Measurements from ENCODE around the gene C6orf62.
A peak's percentile ranks its signal among the peaks of the same experiment; 100 is the strongest.
"Not testable (repeated sequence)": the region's sequence is repeated elsewhere in the genome, so short reads cannot be mapped to it uniquely, and the experiment has no call there.

The C6orf62 gene

GRCh38 chr6:24742216-24742738 is 23.3 kb upstream of the C6orf62 start:
- H2AFZ ChIP-seq (ENCODE audit: low read length, unreplicated experiment) = peak overlapping the region; percentile 70
- H3K4me3 ChIP-seq (ENCODE audit: low read depth, low read length) = peak overlapping the region; percentile 66
- peak overlapping the region; percentile 97 for H3K27ac ChIP-seq (ENCODE audit: low read depth, low read length)
- H3K27me3 ChIP-seq (ENCODE audit: insufficient read depth, low read length) = no peaks in the 10 kb centered on the region
- H3K79me2 ChIP-seq (ENCODE audit: control insufficient read depth, insufficient read depth, low read length, unreplicated experiment) = no peaks in the 10 kb centered on the region
- H3K4me1 ChIP-seq (ENCODE audit: control insufficient read depth, insufficient read depth, low read length, unreplicated experiment) = peaks cover 31% of the 10 kb centered on the region
- no peaks in the 10 kb centered on the region for H3K36me3 ChIP-seq (ENCODE audit: insufficient read depth, low read length)

DNA sequence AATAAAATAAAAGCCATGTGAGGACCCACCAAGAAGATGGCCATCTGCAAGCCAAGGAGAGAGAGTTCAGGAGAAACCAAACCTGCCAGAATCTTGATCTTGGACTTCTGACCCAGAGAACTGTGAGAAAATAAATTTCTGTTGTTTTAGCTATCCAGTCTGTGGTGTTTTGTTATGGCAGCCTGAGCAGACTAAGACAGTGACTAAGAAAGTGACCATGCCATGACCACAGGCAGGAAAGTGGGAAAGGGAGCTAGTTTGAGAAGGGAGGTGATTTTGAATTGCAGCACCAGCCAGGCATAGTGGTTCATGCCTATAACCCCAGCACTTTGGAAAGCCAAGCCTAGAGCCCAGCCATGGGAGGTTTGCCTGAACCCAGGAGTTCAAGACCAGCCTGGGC is 21.9 kb upstream of the C6orf62 start:
- no peak overlapping the region for H3K4me3 ChIP-seq (ENCODE audit: low read depth, low read length)
- H3K27ac ChIP-seq (ENCODE audit: low read depth, low read length) = no peak overlapping the region
- H3K4me1 ChIP-seq (ENCODE audit: control insufficient read depth, insufficient read depth, low read length, unreplicated experiment) = peaks cover 31% of the 10 kb centered on the region
- H2AFZ ChIP-seq (ENCODE audit: low read length, unreplicated experiment) = no peak overlapping the region
- no peaks in the 10 kb centered on the region for H3K79me2 ChIP-seq (ENCODE audit: control insufficient read depth, insufficient read depth, low read length, unreplicated experiment)
- no peaks in the 10 kb centered on the region for H3K36me3 ChIP-seq (ENCODE audit: insufficient read depth, low read length)
- H3K27me3 ChIP-seq (ENCODE audit: insufficient read depth, low read length) = no peaks in the 10 kb centered on the region

- Histone ChIP-seq H3K4me1 (ENCODE audit: control insufficient read depth, insufficient read depth, low read length, unreplicated experiment) (peaks cover 23% of the 10 kb centered on the region), H3K4me3 (ENCODE audit: low read depth, low read length) (no peak overlapping the region), H2AFZ (ENCODE audit: low read length, unreplicated experiment) (no peak overlapping the region), H3K27ac (ENCODE audit: low read depth, low read length) (no peak overlapping the region), H3K36me3 (ENCODE audit: insufficient read depth, low read length) (no peaks in the 10 kb centered on the region), H3K27me3 (ENCODE audit: insufficient read depth, low read length) (no peaks in the 10 kb centered on the region), H3K79me2 (ENCODE audit: control insufficient read depth, insufficient read depth, low read length, unreplicated experiment) (no peaks in the 10 kb centered on the region)
These were observed 19.8 kb upstream of the C6orf62 start for GRCh38 chr6:24738741-24739140.

GRCh38 chr6:24734710-24735109 is 15.8 kb upstream of the C6orf62 start:
- H2AFZ ChIP-seq (ENCODE audit: low read length, unreplicated experiment); H3K79me2 ChIP-seq (ENCODE audit: control insufficient read depth, insufficient read depth, low read length, unreplicated experiment); H3K27me3 ChIP-seq (ENCODE audit: insufficient read depth, low read length); H3K36me3 ChIP-seq (ENCODE audit: insufficient read depth, low read length); H3K4me1 ChIP-seq (ENCODE audit: control insufficient read depth, insufficient read depth, low read length, unreplicated experiment); H3K27ac ChIP-seq (ENCODE audit: low read depth, low read length); H3K4me3 ChIP-seq (ENCODE audit: low read depth, low read length): not testable (repeated sequence)

- Histone ChIP-seq H3K36me3 (ENCODE audit: insufficient read depth, low read length) (no peaks in the 10 kb centered on the region), H3K4me1 (ENCODE audit: control insufficient read depth, insufficient read depth, low read length, unreplicated experiment) (no peaks in the 10 kb centered on the region), H3K79me2 (ENCODE audit: control insufficient read depth, insufficient read depth, low read length, unreplicated experiment) (no peaks in the 10 kb centered on the region)
These were observed 15.2 kb upstream of the C6orf62 start for GRCh38 chr6:24734166-24734565.

DNA sequence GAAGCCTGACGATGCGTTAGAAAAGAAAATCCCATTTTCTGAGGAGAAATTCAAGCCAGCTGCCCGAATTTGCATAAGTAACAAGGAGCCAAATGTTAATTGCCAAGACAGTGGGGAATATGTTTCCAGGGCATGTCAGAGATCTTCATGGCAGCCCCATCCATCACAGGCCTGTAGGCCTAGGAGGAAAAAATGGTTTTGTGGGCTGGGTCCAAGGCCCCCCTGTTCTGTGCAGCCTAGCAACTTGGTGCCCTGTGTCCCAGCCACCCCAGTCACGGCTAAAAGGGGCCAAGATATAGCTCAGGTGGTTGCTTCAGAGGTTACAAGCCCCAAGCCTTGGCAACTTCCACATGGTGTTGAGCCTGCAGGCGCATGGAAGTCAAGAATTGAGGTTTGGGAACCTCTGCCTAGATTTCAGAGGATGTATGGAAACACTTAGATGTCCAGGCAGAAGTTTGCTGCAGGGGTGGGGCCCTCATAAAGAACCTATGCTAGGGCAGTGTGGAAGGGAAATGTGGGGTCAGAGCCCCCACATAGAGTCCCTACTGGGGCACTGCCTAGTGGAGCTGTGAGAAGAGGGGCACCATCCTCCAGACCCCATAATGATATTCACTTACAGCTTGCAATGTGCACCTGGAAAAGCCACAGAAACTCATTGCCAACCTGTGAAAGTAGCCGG is 12.6 kb upstream of the C6orf62 start:
- H3K4me3 ChIP-seq (ENCODE audit: low read depth, low read length); H3K79me2 ChIP-seq (ENCODE audit: control insufficient read depth, insufficient read depth, low read length, unreplicated experiment); H3K4me1 ChIP-seq (ENCODE audit: control insufficient read depth, insufficient read depth, low read length, unreplicated experiment); H3K36me3 ChIP-seq (ENCODE audit: insufficient read depth, low read length); H3K27me3 ChIP-seq (ENCODE audit: insufficient read depth, low read length); H2AFZ ChIP-seq (ENCODE audit: low read length, unreplicated experiment); H3K27ac ChIP-seq (ENCODE audit: low read depth, low read length): not testable (repeated sequence)

More at GRCh38 chr6:24734166-24734565, 15.2 kb upstream of the C6orf62 start:
- no peak overlapping the region for H3K4me3 ChIP-seq (ENCODE audit: low read depth, low read length)
- no peak overlapping the region for H2AFZ ChIP-seq (ENCODE audit: low read length, unreplicated experiment)
- no peak overlapping the region for H3K27ac ChIP-seq (ENCODE audit: low read depth, low read length)
- no peaks in the 10 kb centered on the region for H3K27me3 ChIP-seq (ENCODE audit: insufficient read depth, low read length)

DNA sequence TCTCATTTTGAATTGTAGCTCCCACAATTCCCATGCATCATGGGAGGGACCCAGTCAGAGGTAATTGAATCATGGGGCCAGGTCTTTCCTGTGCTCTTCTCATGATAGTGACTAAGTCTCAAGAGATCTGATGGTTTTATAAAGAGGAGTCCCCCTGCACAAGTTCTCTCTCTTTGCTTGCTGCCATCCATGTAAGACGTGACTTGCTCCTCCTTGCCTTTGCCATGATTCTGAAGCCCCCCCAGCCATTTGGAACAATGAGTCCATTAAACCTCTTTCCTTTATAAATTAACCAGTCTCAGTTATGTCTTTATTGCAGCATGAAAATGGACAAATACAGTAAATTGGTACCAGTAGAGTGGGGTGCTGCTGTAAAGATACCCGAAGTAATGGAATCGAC is 11.7 kb upstream of the C6orf62 start:
- not testable (repeated sequence) for H3K36me3 ChIP-seq (ENCODE audit: insufficient read depth, low read length); H3K4me1 ChIP-seq (ENCODE audit: control insufficient read depth, insufficient read depth, low read length, unreplicated experiment); H3K4me3 ChIP-seq (ENCODE audit: low read depth, low read length)

GRCh38 chr6:24723270-24723669 is 4.3 kb upstream of the C6orf62 start:
- H3K27ac ChIP-seq (ENCODE audit: low read depth, low read length) = no peak overlapping the region
- H3K36me3 ChIP-seq (ENCODE audit: insufficient read depth, low read length) = peaks cover 14% of the 10 kb centered on the region
- H3K27me3 ChIP-seq (ENCODE audit: insufficient read depth, low read length) = no peaks in the 10 kb centered on the region
- peaks cover 25% of the 10 kb centered on the region for H3K79me2 ChIP-seq (ENCODE audit: control insufficient read depth, insufficient read depth, low read length, unreplicated experiment)
- no peak overlapping the region for H2AFZ ChIP-seq (ENCODE audit: low read length, unreplicated experiment)
- H3K4me3 ChIP-seq (ENCODE audit: low read depth, low read length) = no peak overlapping the region
- no peaks in the 10 kb centered on the region for H3K4me1 ChIP-seq (ENCODE audit: control insufficient read depth, insufficient read depth, low read length, unreplicated experiment)

More for the DNA sequence above, 11.7 kb upstream of the C6orf62 start:
- not testable (repeated sequence) for H3K27ac ChIP-seq (ENCODE audit: low read depth, low read length); H3K27me3 ChIP-seq (ENCODE audit: insufficient read depth, low read length); H2AFZ ChIP-seq (ENCODE audit: low read length, unreplicated experiment); H3K79me2 ChIP-seq (ENCODE audit: control insufficient read depth, insufficient read depth, low read length, unreplicated experiment)

GRCh38 chr6:24721461-24722215 is 2.7 kb upstream of the C6orf62 start:
- H2AFZ ChIP-seq (ENCODE audit: low read length, unreplicated experiment) = peak overlapping the region; percentile 7
- H3K36me3 ChIP-seq (ENCODE audit: insufficient read depth, low read length) = peaks cover 28% of the 10 kb centered on the region
- no peaks in the 10 kb centered on the region for H3K27me3 ChIP-seq (ENCODE audit: insufficient read depth, low read length)
- peaks cover 6% of the 10 kb centered on the region for H3K4me1 ChIP-seq (ENCODE audit: control insufficient read depth, insufficient read depth, low read length, unreplicated experiment)
- peaks cover 41% of the 10 kb centered on the region for H3K79me2 ChIP-seq (ENCODE audit: control insufficient read depth, insufficient read depth, low read length, unreplicated experiment)
- peak overlapping the region; percentile 90 for H3K27ac ChIP-seq (ENCODE audit: low read depth, low read length)
- H3K4me3 ChIP-seq (ENCODE audit: low read depth, low read length) = peak overlapping the region; percentile 77

DNA sequence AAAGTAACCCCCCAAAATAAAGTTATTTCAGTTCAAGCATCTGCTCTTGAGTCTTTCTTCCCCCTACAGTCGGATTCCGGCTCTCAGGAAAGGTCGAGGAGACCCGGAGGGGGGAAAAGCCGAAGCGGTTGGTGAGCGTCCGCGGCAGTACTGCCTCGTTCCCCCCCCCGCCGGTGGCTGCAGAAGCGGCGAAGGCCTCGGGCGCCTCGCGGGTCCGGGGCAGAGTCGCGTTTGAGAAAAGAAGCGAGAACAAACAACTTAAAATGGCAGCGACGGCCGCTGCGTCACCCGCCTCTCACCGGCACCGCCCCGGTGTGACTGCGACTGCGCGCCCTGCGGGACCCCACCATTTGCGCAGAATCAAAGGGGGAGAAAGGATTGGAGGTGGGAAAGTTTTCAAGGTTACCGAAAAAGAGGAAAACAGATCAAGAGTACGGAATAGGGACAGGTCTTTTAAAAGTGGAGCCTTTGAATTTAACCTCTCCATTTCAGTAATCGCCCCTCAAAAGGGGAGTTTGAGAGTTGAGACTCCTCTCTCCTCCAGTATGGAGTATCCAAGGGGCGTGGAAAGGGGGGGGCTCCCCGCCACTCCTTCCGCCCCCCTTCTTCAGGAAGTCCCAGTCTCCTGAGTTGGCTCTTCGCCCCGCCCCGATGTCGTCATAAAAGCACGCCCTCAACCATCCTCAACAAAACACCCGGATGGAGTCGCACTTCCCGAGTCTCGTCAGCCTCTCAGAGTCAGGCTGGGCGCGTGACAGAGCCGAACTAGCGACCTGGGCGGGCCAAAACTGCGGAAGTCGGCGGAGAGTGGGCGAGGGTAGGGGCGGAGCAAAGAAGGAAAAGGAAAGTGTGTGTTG is 1.9 kb upstream of the C6orf62 start:
- Histone ChIP-seq H3K4me1 (ENCODE audit: control insufficient read depth, insufficient read depth, low read length, unreplicated experiment) (peaks cover 13% of the 10 kb centered on the region), H2AFZ (ENCODE audit: low read length, unreplicated experiment) (peak overlapping the region; percentile 67), H3K27ac (ENCODE audit: low read depth, low read length) (peak overlapping the region; percentile 90), H3K36me3 (ENCODE audit: insufficient read depth, low read length) (peaks cover 35% of the 10 kb centered on the region), H3K27me3 (ENCODE audit: insufficient read depth, low read length) (no peaks in the 10 kb centered on the region), H3K4me3 (ENCODE audit: low read depth, low read length) (peak overlapping the region; percentile 98), H3K79me2 (ENCODE audit: control insufficient read depth, insufficient read depth, low read length, unreplicated experiment) (peaks cover 49% of the 10 kb centered on the region)
